HepG2 (cell line): ENCODE measurements around the gene STIP1. TPM values are rescaled to one million over a fixed set of nuclear protein-coding genes. Genes with fewer than 3 reads are reported as not detected.
A peak's percentile ranks its signal among the peaks of the same experiment; 100 is the strongest.

ENCODE experiments used
- ARNT ChIP-seq: fragments of 450-650 bp; IDR thresholded peaks from 2 replicates; pipeline ENCODE4 v1.6.1; 2017
- BATF2 ChIP-seq: sonication (generic); formaldehyde crosslinking; IDR thresholded peaks from 2 replicates; pipeline ENCODE4 v1.8.0; 2022; ENCODE audit warnings: mild to moderate bottlenecking, missing genetic modification reagents, moderate library complexity
- DNMT3B ChIP-seq: conservative IDR thresholded peaks from 2 replicates; pipeline ENCODE4 v1.6.1; 2016; ENCODE audit warnings: missing biosample characterization, control low read depth
- ETS1 ChIP-seq: sonication (generic); formaldehyde crosslinking; IDR thresholded peaks from 2 replicates; pipeline ENCODE4 v1.4.0; 2020; ENCODE audit warnings: missing genetic modification reagents
- GLI4 ChIP-seq: sonication (generic); formaldehyde crosslinking; IDR thresholded peaks from 2 replicates; pipeline ENCODE4 v1.5.1; 2020; ENCODE audit warnings: missing genetic modification reagents, mild to moderate bottlenecking, moderate library complexity, borderline replicate concordance
- HDAC1 ChIP-seq: sonication (generic); formaldehyde crosslinking; IDR thresholded peaks from 2 replicates; pipeline ENCODE4 v1.5.1; 2020; ENCODE audit warnings: mild to moderate bottlenecking, missing genetic modification reagents
- HINFP ChIP-seq: sonication (generic); formaldehyde crosslinking; IDR thresholded peaks from 2 replicates; pipeline ENCODE4 v1.4.0; 2020; ENCODE audit warnings: low read depth, mild to moderate bottlenecking, missing genetic modification reagents
- MTF1 ChIP-seq: sonication (generic); formaldehyde crosslinking; IDR thresholded peaks from 2 replicates; pipeline ENCODE4 v1.5.0; 2020; ENCODE audit warnings: missing genetic modification reagents
- PTBP1 ChIP-seq: fragments of 200-400 bp; formaldehyde crosslinking; IDR thresholded peaks from 2 replicates; pipeline ENCODE4 v1.6.1; 2018; ENCODE audit warnings: low read length, low read depth; ENCODE audit not compliant: poor library complexity, severe bottlenecking
- RCOR2 ChIP-seq: IDR thresholded peaks from 2 replicates; pipeline ENCODE4 v1.6.1; 2016; ENCODE audit warnings: missing biosample characterization, missing genetic modification reagents
- TEAD2 ChIP-seq: sonication (generic); formaldehyde crosslinking; IDR thresholded peaks from 2 replicates; pipeline ENCODE4 v1.9.0; 2021; ENCODE audit warnings: missing genetic modification reagents
- ZBTB34 ChIP-seq: sonication (generic); formaldehyde crosslinking; IDR thresholded peaks from 2 replicates; pipeline ENCODE4 v1.8.0; 2022; ENCODE audit warnings: mild to moderate bottlenecking, missing genetic modification reagents
- ZNF124 ChIP-seq: sonication (generic); formaldehyde crosslinking; IDR thresholded peaks from 2 replicates; pipeline ENCODE4 v1.4.0; 2020; ENCODE audit warnings: missing genetic modification reagents
- ZNF383 ChIP-seq: sonication (generic); formaldehyde crosslinking; IDR thresholded peaks from 2 replicates; pipeline ENCODE4 v1.4.0; 2020; ENCODE audit warnings: missing genetic modification reagents, mild to moderate bottlenecking, borderline replicate concordance
- ZNF431 ChIP-seq: sonication (generic); formaldehyde crosslinking; IDR thresholded peaks from 2 replicates; pipeline ENCODE4 v1.9.0; 2022; ENCODE audit warnings: missing genetic modification reagents, low read depth, mild to moderate bottlenecking, borderline replicate concordance
- ZNF503 ChIP-seq: sonication (generic); formaldehyde crosslinking; IDR thresholded peaks from 2 replicates; pipeline ENCODE4 v1.4.0; 2020; ENCODE audit warnings: missing genetic modification reagents
- ZNF562 ChIP-seq: sonication (generic); formaldehyde crosslinking; IDR thresholded peaks from 2 replicates; pipeline ENCODE4 v1.8.0; 2022; ENCODE audit warnings: missing genetic modification reagents, borderline replicate concordance
- polyA plus RNA-seq, 8 experiments: library from polyadenylated mRNA; depleted of rRNA in 3 of 8; stranded (reverse) in 7 of 8; unstranded in 1 of 8; fragments of >200 nt; fragmentation: Illumina TruSeq in 4 of 8; extraction: Trizol in 4 of 8; gene quantifications; 2 replicates each; pipeline versions ENCODE4 v1.2.1 to v1.2.3, GENCODE V29; 2011 to 2016; ENCODE audit warnings: low read depth in 4 of 8, missing spikeins in 1 of 8, mixed read lengths in 1 of 8; ENCODE audit not compliant: insufficient read depth in 1 of 8
- total RNA-seq, 5 experiments: library from RNA; depleted of rRNA; stranded (reverse); fragments of >200 nt; fragmentation: Illumina TruSeq; extraction: Trizol; gene quantifications; 2 replicates each; pipeline ENCODE4 v1.2.3, GENCODE V29; 2016; ENCODE audit warnings: low read depth in 1 of 5
- TF ChIP-seq, protein P1 (sequence below): sonication (generic); formaldehyde crosslinking; IDR thresholded peaks from 2 replicates; pipeline ENCODE4 v1.5.0; 2020; ENCODE audit warnings: mild to moderate bottlenecking, missing genetic modification reagents, borderline replicate concordance
- TF ChIP-seq, protein P2 (sequence below): sonication (generic); formaldehyde crosslinking; IDR thresholded peaks from 2 replicates; pipeline ENCODE4 v1.8.1; 2023; ENCODE audit warnings: missing genetic modification reagents, inconsistent platforms, borderline replicate concordance

The STIP1 gene
- total and polyA plus RNA-seq, 2 of the 13 experiments (the other 11 are each of a cell fraction or from before 2014, with no cell fraction given) = 81.1 to 217 TPM

GRCh38 chr11:64233913-64234586 is 48.1 kb downstream of the STIP1 start, which contains the start of gene VEGFB (continued):
- TF ChIP-seq, protein P1, sequence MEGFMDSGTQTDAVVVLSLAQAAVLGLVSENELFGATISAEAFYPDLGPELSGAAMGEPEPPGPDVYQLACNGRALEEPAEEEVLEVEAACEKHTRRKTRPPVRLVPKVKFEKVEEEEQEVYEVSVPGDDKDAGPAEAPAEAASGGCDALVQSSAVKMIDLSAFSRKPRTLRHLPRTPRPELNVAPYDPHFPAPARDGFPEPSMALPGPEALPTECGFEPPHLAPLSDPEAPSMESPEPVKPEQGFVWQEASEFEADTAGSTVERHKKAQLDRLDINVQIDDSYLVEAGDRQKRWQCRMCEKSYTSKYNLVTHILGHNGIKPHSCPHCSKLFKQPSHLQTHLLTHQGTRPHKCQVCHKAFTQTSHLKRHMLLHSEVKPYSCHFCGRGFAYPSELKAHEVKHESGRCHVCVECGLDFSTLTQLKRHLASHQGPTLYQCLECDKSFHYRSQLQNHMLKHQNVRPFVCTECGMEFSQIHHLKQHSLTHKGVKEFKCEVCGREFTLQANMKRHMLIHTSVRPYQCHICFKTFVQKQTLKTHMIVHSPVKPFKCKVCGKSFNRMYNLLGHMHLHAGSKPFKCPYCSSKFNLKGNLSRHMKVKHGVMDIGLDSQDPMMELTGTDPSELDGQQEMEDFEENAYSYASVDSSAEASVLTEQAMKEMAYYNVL (CRISPR knock-in tag) = no peak
- TF ChIP-seq ZNF383 (no peak), PTBP1 (no peak), ZNF124 (no peak), ZNF431 (CRISPR knock-in tag) (no peak), TEAD2 (no peak), HDAC1 (peak; percentile 27; the same call in 1 of the 2 replicates), ARNT (no peak), GLI4 (no peak), ETS1 (CRISPR knock-in tag) (no peak), MTF1 (CRISPR knock-in tag) (no peak), ZNF562 (no peak), RCOR2 (CRISPR knock-in tag) (no peak), DNMT3B (CRISPR knock-in tag) (no peak), ZNF503 (CRISPR knock-in tag) (no peak), BATF2 (no peak), HINFP (CRISPR knock-in tag) (no peak), ZBTB34 (CRISPR knock-in tag) (no peak)
- TF ChIP-seq, protein P2, sequence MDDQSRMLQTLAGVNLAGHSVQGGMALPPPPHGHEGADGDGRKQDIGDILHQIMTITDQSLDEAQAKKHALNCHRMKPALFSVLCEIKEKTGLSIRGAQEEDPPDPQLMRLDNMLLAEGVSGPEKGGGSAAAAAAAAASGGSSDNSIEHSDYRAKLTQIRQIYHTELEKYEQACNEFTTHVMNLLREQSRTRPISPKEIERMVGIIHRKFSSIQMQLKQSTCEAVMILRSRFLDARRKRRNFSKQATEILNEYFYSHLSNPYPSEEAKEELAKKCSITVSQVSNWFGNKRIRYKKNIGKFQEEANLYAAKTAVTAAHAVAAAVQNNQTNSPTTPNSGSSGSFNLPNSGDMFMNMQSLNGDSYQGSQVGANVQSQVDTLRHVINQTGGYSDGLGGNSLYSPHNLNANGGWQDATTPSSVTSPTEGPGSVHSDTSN (CRISPR knock-in tag) = no peak
